H9 (cell line): Measurements from ENCODE around the gene NT5C2. TPM values are rescaled to one million over a fixed set of nuclear protein-coding genes. Genes with fewer than 3 reads are reported as not detected.

ENCODE experiments used
- DNase-seq: peaks from one replicate; pipeline ENCODE4 v3.0.0-alpha.2; 2017
- H2AFZ ChIP-seq: one replicate; pipeline ENCODE4 v1.6.1; 2013; ENCODE audit warnings: mild to moderate bottlenecking, low read length, control low read depth, moderate library complexity
- H2AK5ac ChIP-seq: 2 replicates; pipeline ENCODE4 v1.6.1; 2013; ENCODE audit warnings: low read length, control low read depth, mixed read lengths; ENCODE audit not compliant: insufficient read length
- H2BK120ac ChIP-seq: one replicate; pipeline ENCODE4 v1.6.1; 2013; ENCODE audit warnings: low read depth, mild to moderate bottlenecking, low read length, control low read depth, inconsistent platforms; ENCODE audit not compliant: poor library complexity, severe bottlenecking
- H2BK12ac ChIP-seq: 2 replicates; pipeline ENCODE4 v1.6.1; 2013; ENCODE audit warnings: low read length, control low read depth, mixed read lengths, low read depth; ENCODE audit not compliant: insufficient read length
- H2BK15ac ChIP-seq: 2 replicates; pipeline ENCODE4 v1.6.1; 2013; ENCODE audit warnings: low read depth, low read length, control low read depth
- H2BK20ac ChIP-seq: one replicate; pipeline ENCODE4 v1.6.1; 2013; ENCODE audit warnings: low read depth, mild to moderate bottlenecking, low read length, control low read depth, inconsistent platforms; ENCODE audit not compliant: poor library complexity, severe bottlenecking
- H2BK5ac ChIP-seq: 2 replicates; pipeline ENCODE4 v1.6.1; 2013; ENCODE audit warnings: low read length, control low read depth, mixed read lengths; ENCODE audit not compliant: insufficient read length
- H3K14ac ChIP-seq: 2 replicates; pipeline ENCODE4 v1.6.1; 2013; ENCODE audit warnings: low read length, control low read depth; ENCODE audit not compliant: insufficient read depth
- H3K18ac ChIP-seq: 2 replicates; pipeline ENCODE4 v1.6.1; 2013; ENCODE audit warnings: low read depth, mild to moderate bottlenecking, mixed read lengths, low read length, control low read depth; ENCODE audit not compliant: insufficient read length
- H3K23ac ChIP-seq: 2 replicates; pipeline ENCODE4 v1.6.1; 2013; ENCODE audit warnings: low read length, control low read depth, mixed read lengths, low read depth; ENCODE audit not compliant: insufficient read length
- H3K23me2 ChIP-seq: 2 replicates; pipeline ENCODE4 v1.6.1; 2013; ENCODE audit warnings: low read depth, mild to moderate bottlenecking, mixed read lengths, low read length, control low read depth; ENCODE audit not compliant: insufficient read length, poor library complexity, severe bottlenecking
- H3K27ac ChIP-seq: 2 replicates; pipeline ENCODE4 v1.5.1; 2013; ENCODE audit warnings: low read length, control low read depth, mixed read lengths, low read depth; ENCODE audit not compliant: insufficient read length
- H3K27me3 ChIP-seq: 2 replicates; pipeline ENCODE4 v1.6.1; 2013; ENCODE audit warnings: low read length, control low read depth, inconsistent platforms; ENCODE audit not compliant: insufficient read depth
- H3K4ac ChIP-seq: 2 replicates; pipeline ENCODE4 v1.6.1; 2013; ENCODE audit warnings: low read depth, mild to moderate bottlenecking, control low read depth, inconsistent platforms, low read length, moderate library complexity
- H3K4me1 ChIP-seq: 2 replicates; pipeline ENCODE4 v1.6.1; 2013; ENCODE audit warnings: low read length, control low read depth, inconsistent platforms; ENCODE audit not compliant: insufficient read depth
- H3K4me2 ChIP-seq: 2 replicates; pipeline ENCODE4 v1.6.1; 2013; ENCODE audit warnings: low read length, control low read depth, mixed read lengths; ENCODE audit not compliant: insufficient read length, insufficient read depth
- H3K56ac ChIP-seq: 2 replicates; pipeline ENCODE4 v1.6.1; 2013; ENCODE audit warnings: low read depth, mild to moderate bottlenecking, mixed read lengths, low read length, control low read depth; ENCODE audit not compliant: insufficient read length
- H3K79me1 ChIP-seq: 2 replicates; pipeline ENCODE4 v1.6.1; 2013; ENCODE audit warnings: low read depth, mild to moderate bottlenecking, moderate library complexity, low read length, control low read depth, inconsistent platforms; ENCODE audit not compliant: insufficient read depth, poor library complexity, severe bottlenecking
- H3K79me2 ChIP-seq: 2 replicates; pipeline ENCODE4 v1.6.1; 2013; ENCODE audit warnings: low read length, control low read depth, inconsistent platforms; ENCODE audit not compliant: insufficient read depth
- H3K9ac ChIP-seq: 2 replicates; pipeline ENCODE4 v1.6.1; 2013; ENCODE audit warnings: low read length, control low read depth, mixed read lengths; ENCODE audit not compliant: insufficient read length; ENCODE audit errors: extremely low read depth
- H3K9me3 ChIP-seq: one replicate; pipeline ENCODE4 v1.6.1; 2013; ENCODE audit warnings: low read depth, low read length, inconsistent platforms; ENCODE audit not compliant: control insufficient read depth
- H3T11ph ChIP-seq: one replicate; pipeline ENCODE4 v1.6.1; 2013; ENCODE audit warnings: mild to moderate bottlenecking, low read length, control low read depth, inconsistent platforms
- H4K20me1 ChIP-seq: one replicate; pipeline ENCODE4 v1.6.1; 2013; ENCODE audit not compliant: control insufficient read depth, insufficient read length, insufficient read depth
- H4K5ac ChIP-seq: 2 replicates; pipeline ENCODE4 v1.6.1; 2013; ENCODE audit warnings: low read depth, mild to moderate bottlenecking, mixed read lengths, low read length, control low read depth; ENCODE audit not compliant: insufficient read length
- H4K8ac ChIP-seq: replicated peaks from 2 replicates; pipeline ENCODE4 v1.6.1; 2013; ENCODE audit warnings: low read length, control low read depth, mixed read lengths, low read depth; ENCODE audit not compliant: insufficient read length
- H4K91ac ChIP-seq: 2 replicates; pipeline ENCODE4 v1.6.1; 2013; ENCODE audit warnings: low read depth, mild to moderate bottlenecking, moderate library complexity, mixed read lengths, low read length, control low read depth; ENCODE audit not compliant: insufficient read length
- H3K27ac Mint-ChIP-seq, 3 experiments: 2 replicates in 2 of 3; 3 replicates in 1 of 3; pipeline ENCODE4 v1.8.0; 2020 to 2021; ENCODE audit warnings: mixed read lengths in 3 of 3, mild to moderate bottlenecking in 1 of 3, moderate library complexity in 1 of 3
- H3K27me3 Mint-ChIP-seq: 2 replicates; pipeline ENCODE4 v1.8.0; 2021; ENCODE audit warnings: low read depth, mild to moderate bottlenecking, moderate library complexity, mixed read lengths
- H3K36me3 Mint-ChIP-seq, 3 experiments: 2 replicates in 2 of 3; 3 replicates in 1 of 3; pipeline ENCODE4 v1.8.0; 2020 to 2021; ENCODE audit warnings: low read depth in 3 of 3, mixed read lengths in 3 of 3; ENCODE audit not compliant: insufficient read depth in 1 of 3
- H3K4me1 Mint-ChIP-seq, 2 experiments: 2 replicates each; pipeline ENCODE4 v1.8.0; 2020; ENCODE audit warnings: mixed read lengths in 2 of 2
- H3K4me3 Mint-ChIP-seq, 2 experiments: 2 replicates in 1 of 2; 3 replicates in 1 of 2; pipeline ENCODE4 v1.8.0; 2020 to 2021; ENCODE audit warnings: mild to moderate bottlenecking in 2 of 2, mixed read lengths in 2 of 2, moderate library complexity in 1 of 2
- H3K9me3 Mint-ChIP-seq, 2 experiments: 2 replicates in 1 of 2; 3 replicates in 1 of 2; pipeline ENCODE4 v1.8.0; 2020; ENCODE audit warnings: mild to moderate bottlenecking in 2 of 2, mixed read lengths in 2 of 2, moderate library complexity in 1 of 2
- WGBS: extraction: QIAGEN DNeasy Blood & Tissue Kit; methylation state at CpG from one replicate; pipeline ENCODE4 v1.1.7; 2013; ENCODE audit warnings: missing lambda C conversion rate, low lambda C conversion rate, mixed read lengths; ENCODE audit not compliant: insufficient read length; ENCODE audit errors: extremely low coverage; 5-methylcytosine and 5-hydroxymethylcytosine counted together
- total RNA-seq: library from RNA; stranded (reverse); gene quantifications from 2 replicates; pipeline ENCODE4 v1.2.1, GENCODE V29; 2021
- TF ChIP-seq, protein P1 (sequence below): fragments of 200-600 bp; sonication (generic); conservative IDR thresholded peaks from 3 replicates; pipeline ENCODE4 v1.8.0; 2021; ENCODE audit warnings: antibody characterized with exemption, mild to moderate bottlenecking

NT5C2 gene
- total RNA-seq, 1 experiment from 2014 or later: 69.6 TPM

DNA sequence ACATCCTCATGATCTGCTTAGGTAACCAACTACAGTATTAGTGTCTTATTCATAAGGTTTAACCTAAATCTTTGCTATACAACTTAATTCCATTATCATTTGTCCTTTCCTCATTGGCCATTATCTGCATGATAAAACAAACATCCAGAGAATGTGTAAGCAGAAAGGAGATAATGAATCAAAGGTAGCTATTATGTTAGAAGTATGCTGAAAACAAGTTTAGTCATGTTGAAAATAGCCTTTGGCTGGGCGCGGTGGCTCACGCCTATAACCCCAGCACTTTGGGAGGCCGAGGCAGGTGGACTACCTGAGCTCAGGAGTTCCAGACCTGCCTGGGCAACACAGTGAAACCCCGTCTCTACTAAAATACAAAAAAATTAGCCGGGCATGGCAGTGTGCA, 78.2 kb downstream of the NT5C2 start:
- Histone ChIP-seq H2BK12ac (no peak overlapping the region), H3K4me1 (no peaks in the 10 kb centered on the region), H3K79me1 (no peaks in the 10 kb centered on the region), H4K8ac (no peak overlapping the region), H3K27ac (no peak overlapping the region), H4K5ac (no peak overlapping the region), H3K79me2 (no peaks in the 10 kb centered on the region), H2BK120ac (no peak overlapping the region), H3K4ac (no peak overlapping the region), H2AK5ac (no peak overlapping the region), H3K23me2 (no peaks in the 10 kb centered on the region), H3K18ac (no peak overlapping the region), H4K91ac (no peak overlapping the region), H3K27me3 (no peaks in the 10 kb centered on the region), H2BK5ac (no peak overlapping the region), H3K14ac (no peak overlapping the region), H4K20me1 (no peaks in the 10 kb centered on the region), H2BK20ac (no peak overlapping the region), H3T11ph (no peak overlapping the region), H2BK15ac (no peak overlapping the region), H3K23ac (no peak overlapping the region), H3K4me2 (no peak overlapping the region), H3K56ac (no peak overlapping the region), H3K9me3 (no peaks in the 10 kb centered on the region), H2AFZ (no peak overlapping the region), H3K9ac (no peak overlapping the region)
- WGBS: no CpG with 5 or more reads among the region's 6 CpGs
- DNase-seq: no peak
- TF ChIP-seq, protein P1, sequence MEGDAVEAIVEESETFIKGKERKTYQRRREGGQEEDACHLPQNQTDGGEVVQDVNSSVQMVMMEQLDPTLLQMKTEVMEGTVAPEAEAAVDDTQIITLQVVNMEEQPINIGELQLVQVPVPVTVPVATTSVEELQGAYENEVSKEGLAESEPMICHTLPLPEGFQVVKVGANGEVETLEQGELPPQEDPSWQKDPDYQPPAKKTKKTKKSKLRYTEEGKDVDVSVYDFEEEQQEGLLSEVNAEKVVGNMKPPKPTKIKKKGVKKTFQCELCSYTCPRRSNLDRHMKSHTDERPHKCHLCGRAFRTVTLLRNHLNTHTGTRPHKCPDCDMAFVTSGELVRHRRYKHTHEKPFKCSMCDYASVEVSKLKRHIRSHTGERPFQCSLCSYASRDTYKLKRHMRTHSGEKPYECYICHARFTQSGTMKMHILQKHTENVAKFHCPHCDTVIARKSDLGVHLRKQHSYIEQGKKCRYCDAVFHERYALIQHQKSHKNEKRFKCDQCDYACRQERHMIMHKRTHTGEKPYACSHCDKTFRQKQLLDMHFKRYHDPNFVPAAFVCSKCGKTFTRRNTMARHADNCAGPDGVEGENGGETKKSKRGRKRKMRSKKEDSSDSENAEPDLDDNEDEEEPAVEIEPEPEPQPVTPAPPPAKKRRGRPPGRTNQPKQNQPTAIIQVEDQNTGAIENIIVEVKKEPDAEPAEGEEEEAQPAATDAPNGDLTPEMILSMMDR: no peak
- Mint-ChIP-seq H3K27ac (no peak overlapping the region; a peak in 1 of 7 replicates), H3K4me3 (no peak overlapping the region), H3K9me3 (no peaks in the 10 kb centered on the region), H3K4me1 (peaks cover 22 to 30% of the 10 kb centered on the region in 2 experiments), H3K36me3 (no peaks in the 10 kb centered on the region), H3K27me3 (no peaks in the 10 kb centered on the region)
